GM19463 (cell line): ENCODE data around the gene AOAH.
"Not testable (repeated sequence)": the region's sequence is repeated elsewhere in the genome, so short reads cannot be mapped to it uniquely, and the experiment has no call there.

ENCODE experiments used
- ATAC-seq: cut with Tn5 transposase; IDR thresholded peaks from one replicate; pipeline ENCODE4 v1.9.1; 2021; ENCODE audit warnings: mild to moderate bottlenecking, moderate library complexity; ENCODE audit not compliant: unreplicated experiment

The AOAH gene

DNA sequence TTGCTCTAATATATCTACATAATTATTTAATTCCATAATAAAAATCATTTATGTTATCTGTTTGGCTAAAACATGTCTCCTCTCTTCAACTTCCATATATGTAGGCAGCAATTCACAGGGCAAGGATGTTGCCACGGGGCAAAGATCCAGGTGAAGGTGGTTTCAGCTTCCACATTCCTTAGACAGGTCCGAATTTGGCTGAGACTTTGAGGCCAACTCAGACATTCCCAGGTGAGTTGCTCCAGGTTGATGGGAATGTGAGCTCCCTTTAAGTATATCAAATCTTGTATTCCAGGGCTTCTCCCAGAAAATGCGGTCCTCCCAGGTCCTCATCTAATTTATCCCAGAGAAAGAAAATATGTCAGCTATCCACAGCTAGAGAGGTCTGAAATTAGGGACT is 15.1 kb upstream of the AOAH start:
- ATAC-seq: no peak

DNA sequence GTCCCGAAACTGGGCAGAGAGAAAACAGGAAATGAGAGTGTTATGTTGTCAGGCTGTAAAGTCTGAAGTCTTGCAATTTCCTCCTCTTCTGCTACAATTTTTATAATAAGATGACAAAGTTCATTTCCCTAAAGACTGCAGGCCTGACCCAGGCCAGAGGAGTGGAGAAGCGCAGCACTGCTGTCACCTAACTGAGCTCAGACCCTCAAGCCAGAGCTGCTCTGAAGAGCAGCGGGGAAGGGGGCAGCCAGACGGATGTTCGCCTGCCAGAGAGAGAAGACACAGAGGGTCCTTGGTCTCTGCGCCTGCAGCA is 12.6 kb upstream of the AOAH start:
- no peak for ATAC-seq

DNA sequence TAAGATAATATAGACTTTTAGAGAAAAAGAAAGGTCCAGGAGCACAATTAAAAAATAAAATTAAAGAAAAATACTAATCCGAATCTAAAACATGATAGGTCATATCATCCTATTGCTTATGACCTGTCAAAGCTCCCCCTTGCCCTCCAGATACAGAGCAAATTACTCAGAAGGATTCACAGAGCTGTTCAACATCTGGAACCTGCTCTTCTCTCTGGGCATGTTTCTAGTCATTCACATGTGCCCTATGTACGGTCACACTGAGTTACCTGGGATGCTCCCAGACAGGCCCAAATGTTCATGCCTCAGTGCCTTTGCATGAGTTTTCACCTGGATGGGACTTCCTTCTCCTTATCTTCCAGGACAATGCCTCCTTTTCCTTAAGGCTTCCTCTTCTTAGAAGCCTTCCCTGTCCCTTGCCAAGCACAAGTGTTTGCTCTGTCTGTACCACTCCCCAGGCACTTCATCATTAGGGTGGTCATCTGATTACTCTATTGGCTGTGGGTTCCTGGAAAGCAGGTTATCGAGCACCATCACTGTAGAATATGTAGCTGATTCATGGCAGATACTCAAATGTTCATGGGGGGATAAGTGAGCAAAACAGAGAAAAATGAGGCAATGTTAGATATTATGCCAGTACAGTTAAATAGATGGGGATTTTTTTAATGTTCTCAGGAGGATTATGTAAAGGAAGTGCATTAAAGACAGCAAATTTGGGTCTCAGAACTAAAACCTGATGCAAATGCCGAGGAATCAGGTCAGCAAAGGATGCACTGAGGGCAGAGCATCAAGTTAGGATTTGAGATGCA is 12.0 kb upstream of the AOAH start:
- peak; percentile 93 for ATAC-seq

DNA sequence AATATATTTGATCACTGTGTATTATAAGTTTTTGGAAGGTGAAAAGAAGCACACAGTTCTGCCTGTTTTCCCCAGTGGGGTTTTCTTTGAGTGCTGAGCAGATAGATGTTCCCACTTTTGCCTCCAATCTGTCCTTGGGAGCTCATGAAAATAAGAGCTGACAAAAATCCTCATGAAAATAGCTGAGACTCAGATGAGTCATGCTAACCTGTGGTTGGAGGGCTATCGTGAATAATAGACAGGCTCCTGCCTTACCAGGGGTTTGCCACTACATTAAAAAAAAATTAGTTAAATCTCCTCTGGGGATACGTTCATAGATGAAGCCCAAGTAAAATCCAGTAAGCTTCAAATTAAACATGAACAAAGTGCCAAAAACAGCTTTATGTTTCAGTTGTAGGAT is 10.9 kb upstream of the AOAH start:
- ATAC-seq: no peak

DNA sequence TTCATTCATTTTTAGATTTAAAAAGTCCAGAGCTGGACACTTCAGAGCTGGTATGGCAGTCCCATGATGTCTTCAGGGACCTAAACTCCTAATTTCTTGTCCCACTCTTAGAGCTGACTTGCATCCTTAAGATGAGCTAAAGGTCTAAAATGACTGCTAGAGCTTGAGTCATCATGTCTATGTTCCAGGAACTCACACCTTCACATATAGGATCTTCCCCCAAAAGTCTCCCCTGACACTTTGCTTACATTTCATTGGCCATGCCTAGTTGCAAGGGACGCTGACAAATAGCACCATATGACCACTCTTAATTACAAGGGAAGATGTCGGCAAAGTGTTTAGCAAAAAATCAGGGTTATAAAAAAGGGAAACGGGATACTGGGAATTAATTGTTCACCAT is 10.4 kb upstream of the AOAH start:
- no peak for ATAC-seq

DNA sequence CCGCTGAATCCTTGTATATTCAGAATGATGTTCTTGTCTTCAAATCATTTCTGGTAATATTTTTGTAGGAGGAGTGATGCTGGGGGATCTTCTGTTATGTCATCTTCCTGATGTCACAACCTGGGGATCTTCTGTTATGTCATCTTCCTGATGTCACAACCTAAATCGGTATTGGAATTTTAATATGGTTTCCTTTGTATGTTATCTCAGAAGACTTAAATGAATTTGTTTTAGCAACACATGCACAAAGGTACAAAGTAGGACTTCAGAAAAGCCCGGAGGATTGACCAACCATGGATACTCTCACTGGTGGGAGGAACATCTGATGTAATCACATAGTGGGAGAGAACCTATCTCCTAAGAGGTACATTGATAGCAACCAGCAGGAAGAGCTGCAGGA is 9.1 kb upstream of the AOAH start:
- no peak for ATAC-seq

DNA sequence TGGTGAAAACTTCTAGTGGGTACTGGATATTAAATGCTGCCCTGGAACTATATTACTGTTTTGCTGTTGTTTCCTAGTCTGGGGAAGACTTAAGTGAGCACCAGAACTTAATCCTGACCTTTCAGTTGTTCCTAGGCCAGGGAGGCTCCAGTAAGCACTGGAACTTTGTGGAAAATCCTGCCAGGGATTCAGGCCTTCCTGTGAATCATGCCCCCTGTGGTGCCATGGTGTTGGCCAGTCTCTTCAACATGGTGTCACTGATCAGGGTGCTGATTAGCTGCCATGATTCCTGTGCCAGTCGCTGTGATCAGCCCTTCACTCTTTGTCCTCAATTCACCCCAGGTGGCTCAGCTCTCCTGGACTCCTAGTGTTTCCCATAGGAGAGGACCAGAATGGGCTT is 8.5 kb upstream of the AOAH start:
- no peak for ATAC-seq

DNA sequence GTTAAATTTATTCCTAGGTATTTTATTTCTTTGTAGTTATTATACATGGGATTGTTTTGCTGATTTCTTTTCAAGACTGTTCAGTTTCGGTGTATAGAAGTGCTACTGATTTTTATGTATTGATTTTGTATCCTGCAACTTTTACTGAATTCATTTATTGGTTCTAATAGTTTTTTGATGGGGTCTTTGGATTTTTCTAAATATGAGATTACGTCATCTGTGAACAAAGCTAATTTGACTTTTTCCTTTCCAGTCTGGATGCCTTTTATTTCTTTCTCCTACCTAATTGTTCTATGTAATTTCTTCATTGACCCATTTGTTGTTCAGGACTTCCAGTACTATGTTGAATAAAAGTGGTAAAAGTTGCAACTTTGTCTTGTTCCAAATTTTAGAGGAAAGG is 5.8 kb upstream of the AOAH start:
- no peak for ATAC-seq

DNA sequence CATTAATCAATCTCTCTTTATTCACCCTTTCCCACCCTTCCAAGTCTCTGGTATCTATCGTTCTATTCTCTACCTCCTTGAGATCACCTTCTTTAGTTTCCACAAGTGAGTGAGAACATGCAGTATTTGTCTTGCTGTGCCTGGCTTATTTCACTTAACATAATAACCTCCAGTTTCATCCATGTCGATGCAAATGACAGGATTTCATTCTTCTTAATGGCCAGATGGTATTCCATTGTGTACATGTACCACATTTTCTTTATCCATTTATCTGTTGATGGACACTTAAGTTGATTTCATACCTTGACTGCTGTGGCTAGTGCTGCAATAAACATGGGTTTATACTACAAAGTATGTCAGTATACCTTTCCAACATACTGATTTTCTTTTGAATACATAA is 3.8 kb upstream of the AOAH start:
- ATAC-seq: no peak

DNA sequence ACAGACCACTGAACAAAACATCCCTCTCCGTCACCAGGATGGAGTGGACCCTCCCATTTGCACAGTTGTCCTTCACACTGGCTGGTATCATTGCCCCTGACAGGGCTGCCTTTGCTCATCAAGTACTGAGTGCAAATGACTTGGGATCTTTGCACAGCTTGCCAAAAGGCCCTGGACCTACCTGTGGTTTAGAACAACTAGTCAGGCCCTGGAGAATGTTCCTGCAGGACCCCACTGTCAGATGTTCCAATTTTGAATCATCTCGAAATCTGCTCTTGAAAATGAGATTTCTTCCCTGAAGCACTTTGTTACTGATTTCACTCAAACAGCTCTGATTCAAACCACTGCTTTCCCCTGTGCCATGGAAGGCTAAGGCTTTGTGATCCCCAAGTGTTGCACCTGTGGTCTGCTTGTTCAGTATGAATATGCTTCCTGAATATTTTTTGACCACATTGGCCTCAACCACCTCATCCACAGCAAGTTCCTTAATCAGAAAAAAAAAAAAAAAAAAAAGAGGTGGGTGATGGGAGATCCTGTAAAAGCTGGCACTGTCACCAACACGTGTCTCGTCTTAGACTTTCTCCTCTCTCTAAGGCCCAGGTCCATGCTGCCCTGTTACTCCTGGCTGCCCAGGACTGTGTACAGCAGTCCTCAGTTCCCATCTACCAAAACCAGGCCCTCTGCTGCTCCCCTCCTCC is 2.7 kb upstream of the AOAH start:
- no peak for ATAC-seq

DNA sequence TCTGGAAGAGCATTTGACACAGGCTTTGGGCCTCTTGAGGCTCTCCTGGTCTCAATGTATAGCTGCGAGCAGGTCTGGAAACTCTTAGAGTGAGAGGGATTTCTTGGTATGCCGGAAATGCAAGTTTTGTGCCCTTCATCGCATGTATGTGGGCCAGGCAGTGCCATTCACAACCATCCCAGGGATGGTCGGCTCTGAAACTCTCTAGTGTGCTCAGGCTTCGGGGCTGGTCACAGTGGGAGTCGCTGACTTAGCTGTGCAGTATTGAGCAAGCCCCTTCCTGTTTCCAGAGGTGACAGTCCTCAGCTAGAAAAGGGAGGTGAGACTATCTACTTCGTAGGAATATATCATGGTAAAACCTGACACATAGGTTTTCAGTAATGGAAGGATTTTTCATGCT is 2.0 kb upstream of the AOAH start:
- ATAC-seq: no peak

DNA sequence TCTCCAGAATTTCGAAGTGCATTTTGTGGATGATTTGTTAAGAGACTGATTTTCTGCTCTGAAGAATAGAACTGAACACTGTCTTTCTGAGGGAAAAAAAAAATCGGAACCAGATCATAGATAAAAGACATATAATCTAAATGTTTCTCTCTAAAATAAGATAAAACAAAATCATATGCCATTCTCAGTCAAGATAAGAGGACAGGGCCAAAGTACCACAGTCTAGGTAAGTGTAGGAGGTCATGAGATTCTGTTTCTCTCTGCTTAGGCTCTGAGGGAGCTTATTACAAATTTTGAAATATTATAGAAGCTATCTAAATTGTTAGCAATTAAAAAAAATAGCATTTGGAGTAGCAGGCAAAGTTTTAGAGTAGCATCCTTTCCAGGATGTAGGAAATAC is 702 bp upstream of the AOAH start:
- no peak for ATAC-seq

DNA sequence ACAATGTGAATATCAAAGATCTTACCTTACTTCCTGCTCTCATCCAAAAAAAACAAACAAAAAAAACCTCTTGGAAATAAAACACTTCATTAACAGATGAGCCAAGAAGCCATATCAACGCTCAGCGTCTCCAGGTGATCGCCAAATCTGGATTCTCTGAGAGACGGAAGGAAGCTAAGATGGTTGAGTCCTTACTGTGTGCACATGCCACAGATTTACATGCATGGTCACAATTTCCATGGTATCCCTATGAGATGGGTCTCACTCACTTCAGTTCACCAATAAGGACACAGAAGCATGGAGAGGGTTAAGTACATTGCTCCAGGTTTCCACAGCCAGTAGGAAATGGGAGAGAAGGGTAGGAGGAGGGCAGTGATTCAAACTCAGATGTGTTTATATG is 1.0 kb downstream of the AOAH start:
- no peak for ATAC-seq

DNA sequence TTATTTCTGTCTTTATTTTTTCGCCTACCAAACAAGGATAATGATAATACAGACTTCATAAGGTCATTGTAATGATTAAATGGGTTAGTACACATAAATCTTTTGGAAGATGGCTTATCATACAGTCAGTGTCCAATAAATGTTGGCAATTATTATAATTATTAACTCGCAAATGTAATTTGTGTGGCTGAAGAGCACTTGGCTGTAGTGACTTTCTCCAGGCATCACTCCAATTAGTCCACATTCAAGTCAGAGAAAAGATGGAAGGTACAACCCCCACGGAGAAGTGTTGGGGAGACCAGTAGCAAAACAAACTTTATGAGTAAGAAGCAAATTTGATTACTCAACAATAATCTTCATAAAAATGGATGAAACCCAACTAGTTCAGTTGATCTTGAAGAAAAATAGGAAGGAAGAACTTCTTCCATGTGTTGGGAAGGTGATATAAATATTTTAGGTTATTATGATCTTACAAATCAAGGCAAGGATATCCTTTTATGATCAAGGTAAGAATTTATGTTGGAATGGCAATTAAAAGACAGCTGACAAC is 5.1 kb downstream of the AOAH start:
- no peak for ATAC-seq

DNA sequence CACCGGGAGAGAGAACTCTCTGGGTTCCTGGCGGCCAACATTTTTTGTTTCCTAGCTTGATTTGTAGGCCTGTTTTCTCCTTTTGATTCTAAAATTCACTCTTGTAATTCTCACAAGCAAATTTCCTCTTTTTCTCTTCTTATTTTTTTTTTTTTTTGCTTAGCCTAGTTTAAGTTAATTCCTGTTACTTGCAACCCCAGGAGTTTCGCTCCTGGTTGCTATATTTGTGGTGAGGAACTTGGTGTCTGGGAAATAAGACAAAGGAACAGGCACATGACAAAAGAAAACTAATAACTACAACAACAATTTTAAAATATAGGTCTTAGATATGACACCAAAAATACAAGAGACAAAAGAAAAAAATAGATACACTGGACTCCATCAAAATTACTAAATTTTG is 6.7 kb downstream of the AOAH start:
- no peak for ATAC-seq

DNA sequence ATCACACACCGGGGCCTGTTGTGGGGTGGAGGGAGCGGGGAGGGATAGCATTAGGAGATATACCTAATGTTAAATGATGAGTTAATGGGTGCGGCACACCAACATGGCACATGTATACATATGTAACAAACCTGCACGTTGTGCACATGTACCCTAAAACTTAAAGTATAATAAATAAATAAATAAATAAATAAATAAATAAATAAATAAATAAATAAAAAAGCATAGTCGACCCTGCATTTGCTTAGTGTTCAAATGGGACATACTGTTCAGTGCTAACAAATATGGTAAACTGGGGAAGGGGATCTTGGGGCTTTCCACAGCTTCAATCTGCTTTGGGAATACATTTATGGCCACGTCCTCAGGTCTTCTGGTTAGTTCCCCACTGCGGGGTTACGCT is 7.5 kb downstream of the AOAH start:
- ATAC-seq: not testable (repeated sequence)

DNA sequence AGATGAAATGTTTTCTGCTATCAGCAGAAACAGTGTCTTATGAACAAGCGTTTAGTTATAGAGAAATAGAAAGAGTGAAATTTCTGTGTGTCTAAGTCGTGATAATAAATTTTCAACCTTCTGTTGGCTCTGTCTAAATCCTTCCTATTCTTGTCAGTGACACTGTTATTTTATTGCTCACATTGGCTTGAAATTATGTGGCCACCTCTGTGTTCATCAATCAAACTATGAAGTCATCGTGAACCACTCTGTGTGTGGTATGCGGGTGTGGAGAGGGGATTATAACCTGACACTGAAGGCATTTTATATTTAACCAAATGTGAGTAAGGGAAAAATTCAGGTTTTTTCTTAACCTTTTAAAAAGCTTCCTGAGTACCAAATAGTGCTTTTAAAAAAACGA is 12.3 kb downstream of the AOAH start:
- no peak for ATAC-seq

DNA sequence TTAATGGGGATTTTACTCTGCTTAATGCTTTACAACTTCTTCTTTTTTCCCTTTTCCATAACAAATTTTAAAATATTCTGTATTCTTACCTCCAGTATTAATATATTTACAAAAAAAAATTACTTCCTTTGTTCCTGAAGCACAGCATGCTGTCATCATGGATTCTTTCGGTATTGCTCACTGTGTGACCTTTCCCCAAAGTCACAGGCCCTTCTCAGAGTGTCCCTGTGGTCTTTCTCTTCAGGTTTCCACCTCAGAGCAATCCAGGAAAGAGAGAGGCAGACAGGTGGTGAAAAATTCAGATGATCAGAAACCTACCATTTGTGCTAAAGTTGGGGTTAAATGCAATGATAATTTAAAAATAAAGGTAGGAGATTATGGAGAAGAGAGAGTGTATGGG is 13.0 kb downstream of the AOAH start:
- ATAC-seq: no peak

DNA sequence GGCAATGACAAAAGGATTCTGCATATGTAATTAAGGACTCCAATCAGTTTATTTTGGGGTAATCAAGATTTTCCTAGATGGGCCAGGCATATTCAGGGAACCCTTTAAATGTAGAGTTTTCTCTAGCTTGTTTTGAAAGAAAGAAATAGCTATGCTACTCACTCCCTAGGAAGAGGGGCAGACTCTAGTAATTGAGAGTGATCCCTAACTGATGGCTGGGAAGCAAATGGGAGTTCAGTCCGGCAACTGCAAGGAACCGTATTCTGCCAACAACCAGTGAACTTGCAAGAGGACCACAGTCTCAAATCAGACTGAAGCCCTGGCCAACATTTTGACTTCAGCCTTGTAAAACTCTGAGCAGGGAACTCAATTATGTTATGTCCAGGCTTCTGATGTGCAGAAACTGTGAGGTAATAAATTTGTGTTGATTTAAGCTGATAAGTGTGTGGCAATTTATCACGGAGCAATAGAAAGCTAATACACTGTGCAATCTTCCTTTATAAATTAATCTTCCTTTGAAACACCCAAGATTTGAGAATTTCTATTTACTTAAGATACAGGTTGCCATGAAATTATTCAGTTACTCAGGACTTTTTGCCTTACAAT is 14.0 kb downstream of the AOAH start:
- ATAC-seq: no peak

DNA sequence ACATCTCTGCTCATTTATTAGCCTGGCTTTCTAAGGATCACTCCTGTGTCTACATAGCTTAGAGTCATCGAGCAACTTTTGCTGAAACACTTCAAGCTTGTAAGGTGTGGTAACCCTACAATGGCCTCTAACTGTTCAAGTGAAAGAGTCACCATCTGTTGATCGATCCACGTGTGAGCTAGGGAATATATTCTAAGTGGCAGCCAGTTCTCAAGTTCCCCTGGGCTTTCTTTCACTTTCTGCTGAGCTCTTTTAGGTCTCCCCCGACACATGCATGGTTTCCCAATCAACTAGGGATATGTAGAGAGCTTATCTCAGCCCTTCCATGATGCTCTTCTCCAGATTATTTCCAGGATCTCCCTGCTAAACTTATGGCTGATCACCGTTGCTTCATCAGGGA is 15.5 kb downstream of the AOAH start:
- ATAC-seq: no peak

DNA sequence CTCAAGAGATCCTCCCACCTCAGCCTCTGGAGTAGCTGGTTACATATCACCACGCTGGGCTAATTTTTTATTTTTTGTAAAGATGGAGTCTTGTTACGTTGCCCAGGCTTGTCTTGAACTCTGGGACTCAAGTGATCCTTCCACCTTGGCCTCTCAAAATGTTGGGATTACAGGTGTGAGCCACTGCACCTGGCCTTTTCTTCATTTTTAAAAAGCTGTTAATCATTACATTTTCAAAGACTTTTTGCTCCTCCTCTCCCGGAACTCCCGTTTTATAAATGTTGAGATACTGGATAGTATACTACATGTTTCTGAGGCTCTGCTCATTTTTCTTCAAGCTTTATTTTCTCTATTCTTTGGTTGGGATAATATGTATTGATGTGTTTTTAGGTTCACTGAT is 16.4 kb downstream of the AOAH start:
- ATAC-seq: no peak

DNA sequence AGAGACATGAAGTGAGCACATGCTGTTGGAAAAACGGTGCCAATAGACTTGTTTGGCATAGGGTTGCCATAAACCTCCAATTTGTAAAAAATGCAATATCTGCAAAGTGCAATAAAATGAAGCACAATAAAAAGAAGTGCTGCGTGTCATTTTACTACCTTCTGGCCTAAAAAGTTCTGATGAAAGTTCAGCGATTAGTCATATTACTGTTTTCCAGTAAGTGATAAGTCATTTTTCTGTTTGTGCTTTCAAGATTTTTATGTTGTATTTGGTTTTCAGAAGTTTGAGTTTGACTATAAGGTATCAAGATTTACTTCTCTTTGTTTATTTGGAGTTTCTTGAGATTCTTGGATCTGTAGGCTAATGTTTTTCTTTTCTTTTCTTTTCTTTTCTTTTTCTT is 16.8 kb downstream of the AOAH start:
- ATAC-seq: no peak
